Loucy (cell line): ENCODE results near the gene ANKRD39.

Experiments used
- CTCF ChIP-seq: fragments of 200-600 bp; sonication (generic); conservative IDR thresholded peaks from 2 replicates; pipeline ENCODE4 v1.5.1; 2014; ENCODE audit warnings: mild to moderate bottlenecking, antibody characterized with exemption, low read length
- EZH2phosphoT487 ChIP-seq: fragments of 200-600 bp; IDR thresholded peaks from 2 replicates; pipeline ENCODE4 v1.6.1; 2018; ENCODE audit warnings: antibody characterized with exemption, mild to moderate bottlenecking, moderate library complexity, borderline replicate concordance

DNA sequence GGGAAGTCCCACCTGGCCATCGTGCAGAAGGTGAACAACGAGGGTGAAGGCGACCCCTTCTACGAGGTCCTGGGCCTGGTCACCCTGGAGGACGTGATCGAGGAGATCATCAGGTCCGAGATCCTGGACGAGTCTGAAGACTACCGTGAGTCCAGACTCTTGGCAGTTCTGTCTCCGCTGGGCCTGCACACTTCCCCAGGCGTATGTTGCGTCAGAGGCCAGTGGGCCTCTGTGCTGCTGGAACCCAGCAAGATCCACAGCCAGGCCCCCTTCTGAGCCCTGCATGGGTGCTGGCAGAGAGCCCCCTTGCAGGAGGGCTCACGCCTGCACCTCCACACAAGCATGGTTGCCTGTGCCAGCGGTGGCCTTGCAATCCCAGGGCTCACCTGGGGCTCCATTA is 32.8 kb downstream of the ANKRD39 start:
- no peak for TF ChIP-seq EZH2phosphoT487
- TF ChIP-seq CTCF = no peak
